HG03575 (cell line): ENCODE results near the gene KSR1.
"Not testable (repeated sequence)": the region's sequence is repeated elsewhere in the genome, so short reads cannot be mapped to it uniquely, and the experiment has no call there.

ENCODE experiments used
- ATAC-seq: cut with Tn5 transposase; IDR thresholded peaks from one replicate; pipeline ENCODE4 v1.9.1; 2021; ENCODE audit not compliant: unreplicated experiment, insufficient number of reproducible peaks, low FRiP score; ENCODE audit errors: extremely low read depth

KSR1 gene

GRCh38 chr17:27650836-27651235 lies 194.6 kb downstream of the KSR1 start:
- no peak for ATAC-seq

DNA sequence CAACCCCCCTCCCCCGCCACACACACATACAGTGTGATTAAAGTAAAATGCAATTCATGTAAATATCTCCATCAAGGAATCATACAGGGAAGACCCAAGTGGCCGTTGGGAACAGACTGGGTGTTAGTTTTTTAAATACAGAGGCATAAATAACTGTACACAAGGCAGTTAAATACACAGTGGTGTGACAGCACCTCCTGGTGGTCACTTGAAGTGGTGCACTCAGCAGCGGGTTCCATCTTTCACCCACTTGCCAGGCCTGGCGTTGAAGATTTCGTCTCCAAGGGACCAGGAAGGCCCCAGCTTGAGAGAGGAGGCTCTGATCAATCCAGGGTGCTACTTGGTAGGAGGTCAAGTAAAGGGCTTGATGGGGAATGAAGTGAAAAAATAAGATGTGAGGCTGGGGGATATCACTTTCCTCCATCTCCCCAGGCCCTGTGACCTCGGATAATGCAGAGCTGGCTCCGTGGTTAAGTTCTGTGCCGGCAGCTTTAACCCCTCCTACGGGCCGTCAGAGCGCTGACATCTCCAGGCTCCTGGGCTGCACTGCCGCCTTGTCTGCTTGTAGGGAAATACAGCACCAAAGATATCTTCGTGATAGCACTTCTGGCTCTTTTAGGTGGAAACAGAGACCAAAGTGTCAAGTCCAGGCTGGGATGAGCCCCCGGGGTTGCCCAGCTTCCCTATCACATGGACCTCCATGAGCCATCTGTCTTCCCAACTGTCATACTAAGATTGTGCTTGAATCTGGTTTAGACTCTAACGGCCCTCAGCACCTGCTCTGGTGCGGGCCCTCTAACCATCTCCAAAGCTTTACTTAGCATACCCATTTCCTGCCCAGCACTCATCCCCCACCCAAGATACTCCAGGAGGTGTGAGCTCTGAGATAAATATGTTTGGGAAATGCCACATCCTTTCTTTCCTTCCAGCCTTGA lies 195.4 kb downstream of the KSR1 start:
- no peak for ATAC-seq

DNA sequence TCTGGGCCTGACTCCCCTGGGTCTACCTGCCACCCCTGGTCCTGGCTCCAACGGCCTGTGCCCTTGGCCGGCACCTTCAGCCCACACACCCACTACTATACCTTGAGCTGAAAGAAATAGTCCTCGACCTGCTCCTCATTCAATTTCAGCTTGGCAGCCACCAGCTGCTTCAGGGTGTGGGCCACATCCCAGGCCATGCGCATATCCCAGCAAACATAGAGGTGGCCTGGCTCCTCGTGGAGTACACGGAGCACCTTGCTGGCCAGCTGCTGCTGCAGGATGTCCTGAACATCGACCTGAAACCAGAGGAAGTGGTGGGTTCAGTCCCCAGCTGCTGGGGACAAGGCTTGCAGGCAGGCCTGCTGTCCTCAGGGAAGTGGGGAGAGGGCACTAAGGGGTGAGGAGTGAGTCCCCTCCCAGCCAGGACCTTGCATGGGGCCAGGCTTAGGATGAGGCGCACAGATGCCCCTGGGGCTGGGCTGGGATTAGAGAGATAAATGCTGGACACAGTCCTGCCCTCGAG lies 197.3 kb downstream of the KSR1 start:
- ATAC-seq: not testable (repeated sequence)

- ATAC-seq: no peak
Observed at GRCh38 chr17:27654136-27654535, 197.9 kb downstream of the KSR1 start.

GRCh38 chr17:27654654-27655524 lies 198.6 kb downstream of the KSR1 start:
- ATAC-seq: no peak

- ATAC-seq: not testable (repeated sequence)
Observed at GRCh38 chr17:27655525-27656111, 199.4 kb downstream of the KSR1 start.

- ATAC-seq: not testable (repeated sequence)
Observed at GRCh38 chr17:27656620-27657019, 200.4 kb downstream of the KSR1 start.

DNA sequence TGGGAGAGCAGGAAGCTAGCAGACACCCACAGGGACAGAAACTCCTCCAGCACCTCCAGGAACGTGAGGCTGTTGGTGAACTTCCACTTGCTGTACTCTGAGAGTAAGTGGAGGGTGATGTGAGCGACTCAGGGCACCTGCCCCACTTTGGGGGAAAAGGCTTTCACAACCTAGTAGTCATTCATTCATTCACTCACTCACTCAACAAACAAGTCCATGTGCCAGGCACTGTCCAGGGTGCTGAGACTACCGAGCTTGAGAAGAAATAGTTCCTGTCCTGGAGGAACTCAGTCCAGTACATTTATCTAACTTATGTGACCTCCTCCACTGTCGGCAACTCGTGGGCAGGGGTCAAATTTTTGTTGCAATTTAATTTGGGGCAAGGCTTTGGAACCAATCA lies 201.4 kb downstream of the KSR1 start:
- ATAC-seq: no peak

- ATAC-seq: no peak
Observed at GRCh38 chr17:27659683-27660082, 203.4 kb downstream of the KSR1 start.

- ATAC-seq: no peak
Observed at GRCh38 chr17:27660436-27660835, 204.2 kb downstream of the KSR1 start.

GRCh38 chr17:27663936-27664605 lies 207.8 kb downstream of the KSR1 start:
- ATAC-seq: no peak

- ATAC-seq: no peak
Observed at GRCh38 chr17:27664606-27664965, 208.3 kb downstream of the KSR1 start.

DNA sequence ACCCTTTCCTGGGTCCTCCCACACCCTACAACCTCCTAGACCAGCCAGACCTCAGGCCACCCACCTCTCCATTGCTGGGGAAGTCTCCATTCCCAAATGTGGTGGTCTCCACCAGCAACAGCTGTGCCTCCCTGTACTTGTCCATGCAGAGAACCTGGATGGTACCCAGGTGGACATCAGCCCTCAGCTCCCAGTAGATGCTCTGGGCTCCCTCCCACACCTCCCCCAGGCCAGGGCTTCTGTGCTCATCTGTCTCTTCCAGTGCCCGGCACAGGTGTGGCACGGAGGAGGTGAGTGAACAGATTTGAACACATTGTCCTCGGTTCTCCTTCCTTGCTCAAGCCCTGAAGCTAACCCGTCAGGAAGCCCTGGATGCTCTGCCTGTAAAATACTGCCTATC lies 209.3 kb downstream of the KSR1 start:
- ATAC-seq: no peak

DNA sequence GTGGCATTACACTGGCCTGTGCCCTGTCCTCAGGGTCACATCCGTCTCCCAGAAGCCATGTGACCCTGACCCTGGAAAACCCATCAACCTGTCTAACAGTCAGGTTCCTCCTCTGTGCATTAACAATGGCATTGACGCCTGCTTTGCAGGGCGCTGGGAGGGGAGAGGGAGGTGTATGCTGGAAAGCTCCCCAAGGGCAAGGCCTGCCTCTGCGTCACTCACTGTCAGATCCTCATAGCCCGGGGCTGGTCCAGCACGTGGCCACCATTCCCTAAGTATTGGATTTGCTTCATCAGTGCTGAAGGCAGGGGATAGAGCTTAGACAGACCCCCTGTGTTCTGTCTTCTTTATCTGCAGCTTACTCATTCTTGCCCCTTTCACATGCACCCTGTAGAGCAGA lies 210.0 kb downstream of the KSR1 start:
- not testable (repeated sequence) for ATAC-seq

GRCh38 chr17:27666831-27667560 lies 210.7 kb downstream of the KSR1 start:
- no peak for ATAC-seq

DNA sequence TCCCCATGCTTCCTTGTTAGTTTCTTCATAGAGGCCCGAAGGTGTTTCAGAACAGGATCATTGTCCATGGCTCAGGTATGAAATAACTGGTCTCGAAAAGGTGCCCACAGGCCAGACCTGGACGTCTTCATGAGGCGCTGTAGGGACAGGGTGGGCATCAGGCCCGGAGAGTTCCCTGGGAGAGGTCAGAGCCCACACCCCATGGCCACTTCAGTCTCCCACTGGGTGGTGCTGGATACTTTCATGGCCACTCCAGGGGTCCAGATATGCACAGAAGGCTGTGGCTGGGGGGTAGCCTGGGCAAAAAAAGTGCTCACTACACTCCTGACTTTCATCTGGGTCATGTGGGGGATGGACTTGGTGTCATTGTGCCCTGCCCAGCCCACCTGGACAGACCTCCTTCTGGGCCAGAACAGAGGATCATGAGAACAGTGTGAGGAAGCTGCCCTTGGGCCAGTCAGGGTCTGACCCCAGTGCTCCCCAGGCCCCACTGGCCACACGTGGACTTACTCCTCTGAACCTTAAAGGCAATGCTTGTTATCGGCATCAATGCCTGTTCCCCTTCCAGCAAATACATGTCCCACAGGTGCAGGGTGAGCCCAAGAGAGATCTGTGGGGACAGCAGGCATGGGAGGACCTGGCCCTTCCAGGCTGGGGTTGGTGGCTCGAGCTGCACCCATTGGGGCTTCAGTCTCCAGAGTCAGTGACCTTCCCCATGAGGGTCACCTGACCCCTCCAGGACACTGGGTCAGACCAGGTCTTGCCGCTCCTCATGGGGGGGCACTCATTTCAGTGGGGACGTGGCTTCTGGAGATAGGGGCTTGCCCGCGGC lies 211.6 kb downstream of the KSR1 start:
- no peak for ATAC-seq

- ATAC-seq: no peak
Observed at GRCh38 chr17:27668488-27668823, 212.2 kb downstream of the KSR1 start.

GRCh38 chr17:27669136-27669535 lies 212.9 kb downstream of the KSR1 start:
- no peak for ATAC-seq
